ENCODE data around the gene AGAP2. TPM values are rescaled to one million over a fixed set of nuclear protein-coding genes. Genes with fewer than 3 reads are reported as not detected.
"Not testable (repeated sequence)": the region's sequence is repeated elsewhere in the genome, so short reads cannot be mapped to it uniquely, and the experiment has no call there.

The AGAP2 gene
- total RNA-seq, 5 donors from 2014 or later (not counting 1 experiment from before 2014, with no cell fraction given): 43.2 to 74.6 (median 66.4) TPM

GRCh38 chr12:57679697-57680096 lies 58.8 kb downstream of the AGAP2 start:
- ATAC-seq (replicated peaks in 1 of 4): no peak
- no peak overlapping the region for H3K27ac ChIP-seq (ENCODE audit: low read length)
- no peak overlapping the region for H3K4me3 ChIP-seq (ENCODE audit: control insufficient read depth in 1 of 2, extremely low read depth in 1 of 2, low read length in 1 of 2)
- H3K36me3 ChIP-seq (ENCODE audit: control insufficient read depth in 2 of 2, extremely low read depth in 1 of 2, insufficient read depth in 1 of 2, low read length in 1 of 2): no peaks in the 10 kb centered on the region
- no peaks in the 10 kb centered on the region for H3K4me1 ChIP-seq (ENCODE audit: control insufficient read depth in 1 of 2, extremely low read depth in 1 of 2, insufficient read depth in 2 of 2, low read length in 2 of 2)
- no peaks in the 10 kb centered on the region for H3K4me1 Mint-ChIP-seq
- no peak overlapping the region for H3K4me3 Mint-ChIP-seq
- no peaks in the 10 kb centered on the region for H3K27me3 ChIP-seq (replicated peaks in 1 of 2; ENCODE audit: control insufficient read depth in 2 of 2, extremely low read depth in 1 of 2, insufficient read depth in 2 of 2, low read length in 1 of 2)
- no peak for DNase-seq
- peaks cover 4 to 6% (median 4%) of the 10 kb centered on the region in 3 donors for H3K9me3 Mint-ChIP-seq
- H3K27me3 Mint-ChIP-seq: peaks cover 7 to 8% of the 10 kb centered on the region in 2 donors
- ChIA-PET POLR2A (no interaction called here), CTCF (interaction anchor here in 1 of 2 donors (1.2 kb wide), 1 partner anchor 13 kb away, joined by 3 read pairs; no protein-coding TSS in a partner anchor)
- no peak overlapping the region for H3K27ac Mint-ChIP-seq
- H3K36me3 Mint-ChIP-seq: peaks cover 4% of the 10 kb centered on the region
- no peaks in the 10 kb centered on the region for H3K9me3 ChIP-seq

GRCh38 chr12:57677947-57678346 lies 60.6 kb downstream of the AGAP2 start:
- CTCF ChIA-PET; H3K27me3 ChIP-seq (replicated peaks in 1 of 2; ENCODE audit: control insufficient read depth in 2 of 2, extremely low read depth in 1 of 2, insufficient read depth in 2 of 2, low read length in 1 of 2); H3K4me3 Mint-ChIP-seq; H3K9me3 ChIP-seq; DNase-seq; H3K36me3 ChIP-seq (ENCODE audit: control insufficient read depth in 2 of 2, extremely low read depth in 1 of 2, insufficient read depth in 1 of 2, low read length in 1 of 2); H3K4me1 ChIP-seq (ENCODE audit: control insufficient read depth in 1 of 2, extremely low read depth in 1 of 2, insufficient read depth in 2 of 2, low read length in 2 of 2); H3K27ac ChIP-seq (ENCODE audit: low read length); H3K36me3 Mint-ChIP-seq; H3K4me3 ChIP-seq (ENCODE audit: control insufficient read depth in 1 of 2, extremely low read depth in 1 of 2, low read length in 1 of 2); H3K9me3 Mint-ChIP-seq; H3K4me1 Mint-ChIP-seq; H3K27me3 Mint-ChIP-seq; H3K27ac Mint-ChIP-seq; ATAC-seq (replicated peaks in 1 of 4): not testable (repeated sequence)
- POLR2A ChIA-PET: interaction anchor here in 1 of 2 donors (0.6 kb wide), 1 partner anchor 333 kb away, joined by 9 read pairs; no protein-coding TSS in a partner anchor
- no CpG with 5 or more reads among the region's 9 CpGs for WGBS (ENCODE audit: insufficient coverage)

GRCh38 chr12:57674691-57675090 lies 63.9 kb downstream of the AGAP2 start:
- peaks cover 2 to 8% of the 10 kb centered on the region in 2 donors for H3K27me3 Mint-ChIP-seq
- no peak for ATAC-seq (replicated peaks in 1 of 4)
- H3K4me3 ChIP-seq (ENCODE audit: control insufficient read depth in 1 of 2, extremely low read depth in 1 of 2, low read length in 1 of 2): no peak overlapping the region
- no peaks in the 10 kb centered on the region for H3K9me3 ChIP-seq
- ChIA-PET CTCF (interaction anchor here in 1 of 2 donors (1.1 kb wide), 1 partner anchor 14 kb away, joined by 3 read pairs; no protein-coding TSS in a partner anchor), POLR2A (no interaction called here)
- H3K4me1 Mint-ChIP-seq: no peaks in the 10 kb centered on the region
- no peaks in the 10 kb centered on the region for H3K9me3 Mint-ChIP-seq
- no peaks in the 10 kb centered on the region for H3K36me3 Mint-ChIP-seq
- no peak overlapping the region for H3K27ac ChIP-seq (ENCODE audit: low read length)
- H3K4me1 ChIP-seq (ENCODE audit: control insufficient read depth in 1 of 2, extremely low read depth in 1 of 2, insufficient read depth in 2 of 2, low read length in 2 of 2): no peaks in the 10 kb centered on the region
- peaks cover 0 to 8% of the 10 kb centered on the region in 2 experiments for H3K27me3 ChIP-seq (replicated peaks in 1 of 2; ENCODE audit: control insufficient read depth in 2 of 2, extremely low read depth in 1 of 2, insufficient read depth in 2 of 2, low read length in 1 of 2)
- H3K27ac Mint-ChIP-seq: no peak overlapping the region
- 88% methylated on average over 29 of the region's 29 CpGs for WGBS (ENCODE audit: insufficient coverage)
- DNase-seq: no peak
- no peak overlapping the region for H3K4me3 Mint-ChIP-seq
- no peaks in the 10 kb centered on the region for H3K36me3 ChIP-seq (ENCODE audit: control insufficient read depth in 2 of 2, extremely low read depth in 1 of 2, insufficient read depth in 1 of 2, low read length in 1 of 2)

Other genes starting within 250 kb of the AGAP2 start
- gene DDIT3, start 218.2 kb downstream of the AGAP2 start, total RNA-seq: 10 to 100 TPM; 34.5 to 93.5 (median 40.7) TPM
- 100 to 1,000 TPM; 109 to 122 (median 114) TPM for gene MBD6, start 215.9 kb downstream of the AGAP2 start, total RNA-seq
- 10 to 100 TPM; 60.1 to 81.9 (median 71.5) TPM for gene DCTN2, start 191.6 kb downstream of the AGAP2 start, total RNA-seq
- 1 to 10 TPM in 2 of 5 donors, under 1 TPM in 3; 0.83 to 1.8 (median 0.92) TPM for gene KIF5A, start 188.7 kb downstream of the AGAP2 start, total RNA-seq
- 10 to 100 TPM; 21.7 to 30.9 (median 27.9) TPM for gene PIP4K2C, start 147.6 kb downstream of the AGAP2 start, total RNA-seq
- gene DTX3, start 133.9 kb downstream of the AGAP2 start, total RNA-seq: 10 to 100 TPM; 27.1 to 37.2 (median 30.4) TPM
- 1 to 10 TPM in 1 of 5 donors, under 1 TPM in 4; 0.67 to 1.4 (median 0.84) TPM for gene ARHGEF25, start 127.3 kb downstream of the AGAP2 start, total RNA-seq
- under 1 TPM in 3 of 5 donors, not detected in 2; 0.16 to 0.54 (median 0.26) TPM for gene B4GALNT1, start 105.5 kb downstream of the AGAP2 start, total RNA-seq
- 100 to 1,000 TPM; 135 to 181 (median 164) TPM for gene OS9, start 44.6 kb downstream of the AGAP2 start, total RNA-seq
- 10 to 100 TPM; 12.8 to 25.6 (median 15.5) TPM for gene TSPAN31, start 6.3 kb upstream of the AGAP2 start, total RNA-seq
- 10 to 100 TPM; 24.1 to 53.9 (median 46.2) TPM for gene CDK4, start 13.6 kb upstream of the AGAP2 start, total RNA-seq
- gene MARCHF9, start 16.4 kb upstream of the AGAP2 start, total RNA-seq: 10 to 100 TPM; 45.4 to 72.9 (median 71.7) TPM
- gene CYP27B1, start 28.3 kb upstream of the AGAP2 start, total RNA-seq: 1 to 10 TPM in 3 of 5 donors, under 1 TPM in 2; 0.76 to 2.1 (median 1.2) TPM
- 10 to 100 TPM; 10.3 to 17.4 (median 14.5) TPM for gene METTL1, start 33.4 kb upstream of the AGAP2 start, total RNA-seq
- 1 to 10 TPM; 2.4 to 5.1 (median 3.4) TPM for gene EEF1AKMT3, start 33.9 kb upstream of the AGAP2 start, total RNA-seq
- 10 to 100 TPM; 15.5 to 21.5 (median 20.2) TPM for gene TSFM, start 44.0 kb upstream of the AGAP2 start, total RNA-seq
- gene AVIL, start 80.0 kb upstream of the AGAP2 start, total RNA-seq: 10 to 100 TPM in 1 of 5 donors, 1 to 10 TPM in 4; 2.2 to 12.3 (median 8.9) TPM
- 100 to 1,000 TPM; 132 to 246 (median 234) TPM for gene CTDSP2, start 108.0 kb upstream of the AGAP2 start, total RNA-seq
- gene ATP23, start 202.8 kb upstream of the AGAP2 start, total RNA-seq: 1 to 10 TPM; 3.1 to 9.7 (median 7.7) TPM

Data from T-cell (primary cell).